Daoy (cell line): ENCODE measurements around the gene ZFAND2A. TPM values are rescaled to one million over a fixed set of nuclear protein-coding genes. Genes with fewer than 3 reads are reported as not detected.
"Not testable (repeated sequence)": the region's sequence is repeated elsewhere in the genome, so short reads cannot be mapped to it uniquely, and the experiment has no call there.

Source experiments
- DNase-seq: peaks from one replicate; pipeline ENCODE4 v3.0.0-alpha.2; 2015; ENCODE audit warnings: low read depth
- total RNA-seq: library from RNA; depleted of rRNA; stranded (reverse); fragments of >200 nt; shearing (Covaris generic); gene quantifications from 2 replicates; pipeline ENCODE4 v1.2.3, GENCODE V29; 2014

The ZFAND2A gene
- total RNA-seq, 1 experiment from 2014 or later, result 51.4 TPM

DNA sequence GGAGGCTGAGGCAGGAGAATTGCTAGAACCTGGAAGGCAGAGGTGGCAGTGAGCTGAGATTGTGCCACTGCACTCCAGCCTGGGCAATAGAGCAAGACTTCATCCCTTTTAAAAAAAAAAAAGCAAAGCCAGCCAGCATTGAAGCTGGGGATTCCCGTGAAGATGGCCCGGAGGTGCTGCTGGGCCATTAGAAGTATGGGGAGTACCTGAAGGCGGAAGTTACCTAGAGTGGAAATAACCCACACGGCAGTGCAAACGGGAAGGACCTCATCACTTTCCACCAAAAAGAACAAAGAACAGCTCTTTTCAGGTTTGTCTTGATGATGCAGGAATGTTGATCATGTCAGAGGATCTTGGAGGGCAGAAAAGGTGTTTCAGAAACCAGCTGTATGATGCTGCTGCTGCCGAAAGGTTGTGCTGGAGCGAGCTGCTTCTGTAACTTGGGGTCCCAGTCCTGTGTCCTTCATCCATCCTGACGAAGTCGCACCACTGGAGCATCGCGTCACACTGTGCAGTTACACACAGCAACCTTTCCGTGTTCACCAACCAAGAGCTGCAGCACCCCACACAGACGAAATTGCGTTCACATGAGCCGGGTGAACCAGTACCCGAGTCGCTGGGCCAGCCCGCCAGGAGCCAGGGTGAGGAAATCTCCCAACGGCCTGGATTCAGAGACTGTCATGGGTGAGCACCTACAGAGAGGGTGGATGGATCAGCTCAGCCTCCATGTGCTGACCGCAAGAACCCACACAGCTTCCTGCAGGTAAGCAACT, 8.2 kb downstream of the ZFAND2A start:
- DNase-seq, result no peak

DNA sequence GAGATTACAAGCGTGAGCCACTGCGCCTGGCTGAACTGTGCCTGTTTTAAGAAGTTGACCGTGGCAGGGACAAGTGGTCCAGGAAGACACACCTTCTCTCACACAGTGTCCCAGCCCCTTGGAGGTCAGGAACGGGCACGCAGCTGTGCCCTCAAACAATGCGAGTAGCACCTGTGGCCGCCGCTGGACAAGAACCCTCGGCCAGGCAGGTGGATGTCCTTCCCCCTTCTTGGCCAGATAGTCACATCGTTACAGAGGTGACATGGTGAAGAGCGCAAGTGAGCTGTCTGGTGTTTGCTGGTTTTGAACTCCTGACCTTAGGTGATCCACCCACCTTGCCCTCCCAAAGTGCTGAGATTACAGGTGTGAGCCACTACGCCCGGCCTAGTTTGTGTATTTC, 8.8 kb downstream of the ZFAND2A start:
- no peak for DNase-seq

DNA sequence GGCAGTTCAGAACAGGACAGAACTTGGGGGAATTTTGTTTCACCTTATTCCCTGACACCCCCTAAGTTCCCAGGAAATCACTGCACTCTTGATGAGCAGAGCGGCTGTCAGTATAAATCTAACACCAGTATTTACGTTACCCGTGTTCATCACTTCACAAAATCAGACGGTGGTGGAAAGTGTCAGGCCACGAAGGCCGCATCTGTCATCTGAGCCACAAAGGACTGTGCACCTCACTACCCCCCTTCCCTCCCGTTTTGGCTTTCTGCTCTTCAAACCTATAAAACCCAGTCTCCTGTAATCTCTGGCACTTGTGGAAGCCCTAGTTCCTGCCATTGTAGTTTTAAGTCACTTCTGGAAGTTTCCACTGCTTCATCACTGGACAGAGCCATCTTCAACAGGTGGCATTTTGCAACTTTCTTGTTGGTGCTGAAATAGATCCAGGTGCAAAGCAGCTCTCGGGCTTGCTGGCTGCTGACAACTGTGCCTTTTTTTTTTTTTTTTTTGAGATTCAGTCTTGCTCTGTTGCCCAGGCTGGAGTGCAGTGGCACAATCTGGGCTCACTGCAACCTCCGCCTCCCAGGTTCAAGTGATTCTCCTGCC, 9.5 kb downstream of the ZFAND2A start:
- no peak for DNase-seq

DNA sequence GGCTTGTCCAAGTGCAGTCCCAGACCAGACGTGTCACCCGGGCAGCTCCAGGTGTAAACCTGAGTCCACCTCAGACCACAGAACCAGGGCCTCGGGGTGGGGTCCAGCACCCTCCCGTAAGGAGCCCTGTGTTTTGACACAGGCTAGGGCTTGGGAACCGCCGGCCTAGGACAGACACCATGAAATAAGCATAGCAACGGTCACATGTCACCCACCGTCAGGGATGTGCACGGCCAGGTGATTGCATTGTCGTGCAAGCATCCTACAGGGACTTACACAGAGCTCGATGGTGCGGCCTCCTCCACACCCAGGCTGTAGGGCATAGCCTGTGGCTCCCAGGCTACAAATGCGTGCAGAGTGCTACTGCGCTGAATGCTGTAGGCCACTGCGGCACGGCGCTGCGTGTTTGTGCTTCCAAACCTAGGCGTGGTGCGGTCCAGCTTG, 10.6 kb downstream of the ZFAND2A start:
- no peak for DNase-seq

DNA sequence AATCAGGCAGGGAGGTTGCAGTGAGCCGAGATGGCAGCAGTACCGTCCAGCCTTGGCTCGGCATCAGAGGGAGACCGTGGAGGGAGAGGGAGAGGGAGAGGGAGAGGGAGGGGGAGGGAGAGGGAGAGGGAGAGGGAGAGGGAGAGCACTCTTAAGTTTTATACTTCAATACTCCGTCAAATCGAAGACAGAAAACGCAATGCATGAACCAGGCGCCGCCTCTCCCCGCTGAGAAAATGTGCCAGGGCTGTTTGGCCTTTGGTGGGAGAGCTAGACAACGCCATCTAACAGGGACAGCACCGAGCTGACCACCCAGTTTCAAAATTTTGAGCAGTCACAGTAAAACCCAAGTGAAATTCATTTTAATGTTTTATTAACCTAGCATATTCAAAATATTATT, 12.1 kb downstream of the ZFAND2A start:
- DNase-seq, result not testable (repeated sequence)

DNA sequence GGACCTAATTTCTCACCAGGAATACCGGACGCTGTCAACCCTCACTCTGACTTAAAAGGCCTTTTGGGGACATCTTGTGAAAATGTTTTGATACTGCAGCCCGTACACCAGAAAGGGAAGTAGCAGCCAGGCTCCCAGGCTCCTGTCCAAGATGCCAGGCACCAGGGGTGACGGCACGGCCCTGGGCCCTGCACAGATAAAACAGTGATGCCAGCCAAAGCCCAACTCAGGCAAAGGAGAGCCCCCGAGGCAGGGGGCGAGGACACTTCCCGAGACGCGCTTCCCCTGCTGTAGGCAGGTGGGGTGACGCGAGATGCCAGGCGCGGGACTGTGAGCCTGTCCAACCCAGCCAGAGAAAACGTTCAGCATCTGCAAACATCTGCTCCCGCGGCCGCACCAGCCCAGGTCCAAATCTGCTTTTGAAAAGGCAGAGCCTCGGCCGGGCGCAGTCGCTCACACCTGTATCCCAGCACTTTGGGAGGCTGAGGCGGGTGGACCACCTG, 15.7 kb downstream of the ZFAND2A start:
- peak; percentile 43 for DNase-seq

DNA sequence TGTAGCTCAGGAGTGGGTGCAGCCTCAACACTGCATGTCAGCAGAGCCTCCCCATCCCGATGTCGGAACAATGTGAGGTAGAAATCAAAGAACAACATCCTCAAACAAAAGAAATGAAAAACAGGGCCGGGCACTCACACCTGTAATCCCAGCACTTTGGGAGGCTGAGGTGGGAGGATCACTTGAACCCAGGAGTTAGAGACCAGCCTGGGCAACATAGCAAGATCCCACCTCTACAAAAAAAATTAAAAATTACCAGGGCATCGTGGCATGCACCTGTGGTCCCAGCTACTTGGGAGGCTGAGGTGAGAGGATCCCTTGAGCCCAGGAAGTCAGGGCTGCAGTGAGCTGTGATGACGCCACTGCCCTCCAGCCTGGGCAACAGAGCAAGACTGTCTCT, 17.0 kb downstream of the ZFAND2A start:
- DNase-seq, result not testable (repeated sequence)

DNA sequence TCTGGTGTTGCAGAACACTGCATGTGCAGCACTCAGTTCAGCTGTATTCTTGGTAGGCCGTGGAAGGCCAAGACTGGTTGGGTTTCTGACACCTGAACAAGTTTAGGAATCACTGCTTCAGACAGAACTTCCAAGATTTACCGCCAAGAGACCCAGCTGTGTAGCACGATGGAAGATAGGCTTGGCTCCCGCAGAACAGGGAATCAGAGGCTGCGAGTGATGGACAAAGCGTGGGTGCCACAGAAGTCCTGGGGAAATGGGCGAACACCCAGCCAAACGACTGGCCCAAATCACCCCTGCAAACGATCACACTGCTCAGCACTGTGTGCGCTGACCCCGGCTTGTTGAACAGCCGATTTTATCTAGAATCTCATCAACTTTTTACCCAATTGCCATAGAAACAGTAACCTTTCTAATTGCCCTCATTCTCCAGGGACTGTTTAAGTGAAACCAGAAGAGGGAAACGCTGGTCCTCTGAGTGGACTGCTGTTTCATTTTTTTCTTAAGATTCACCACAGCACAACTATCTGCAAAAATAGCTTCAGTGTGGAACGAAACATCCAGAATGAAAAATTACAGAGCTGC, 17.9 kb downstream of the ZFAND2A start:
- no peak for DNase-seq

DNA sequence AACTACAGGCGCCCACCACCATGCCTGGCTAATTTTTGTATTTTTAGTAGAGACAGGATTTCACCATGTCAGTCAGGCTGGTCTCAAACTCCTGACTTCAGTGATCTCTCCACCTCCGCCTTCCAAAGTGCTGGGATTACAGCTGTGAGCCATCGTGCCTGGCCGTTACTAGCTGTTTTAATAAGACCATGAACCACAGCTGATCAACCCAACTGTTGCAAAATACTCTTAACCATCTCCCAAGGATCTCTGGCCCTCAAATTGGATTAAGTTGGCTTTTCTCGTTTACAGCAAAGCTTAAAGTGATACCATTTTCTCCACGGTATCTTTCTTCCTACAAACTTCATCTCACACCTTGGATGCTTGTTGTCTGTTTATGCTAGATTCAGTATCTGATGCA, 18.3 kb downstream of the ZFAND2A start:
- no peak for DNase-seq

DNA sequence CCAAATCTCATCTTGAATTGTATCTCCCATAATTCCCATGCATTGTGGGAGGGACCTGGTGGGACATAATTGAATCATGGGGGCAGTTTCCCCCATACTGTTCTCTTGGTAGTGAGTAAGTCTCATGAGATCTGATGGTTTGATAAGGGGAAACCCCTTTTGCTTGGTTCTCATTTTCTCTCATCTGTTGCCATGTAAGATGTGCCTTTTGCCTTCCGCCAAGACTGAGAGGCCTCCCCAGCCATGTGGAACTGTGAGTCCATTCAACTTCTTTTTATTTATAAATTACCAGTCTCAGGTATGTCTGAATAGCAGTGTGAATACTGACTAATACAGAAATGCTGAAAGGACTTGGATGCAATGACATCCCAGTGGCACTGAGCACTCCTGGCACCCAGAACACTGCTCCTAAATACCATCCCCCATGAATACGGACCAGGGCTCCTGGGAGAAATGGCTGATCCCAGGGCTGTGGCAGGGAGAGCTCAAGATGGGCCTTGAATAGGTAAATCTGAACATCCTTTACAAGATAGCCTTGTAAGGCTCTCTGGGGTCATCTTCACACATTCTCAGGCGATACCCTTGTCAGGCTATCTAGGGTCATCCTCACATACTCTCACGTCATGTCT, 19.4 kb downstream of the ZFAND2A start:
- no peak for DNase-seq

DNA sequence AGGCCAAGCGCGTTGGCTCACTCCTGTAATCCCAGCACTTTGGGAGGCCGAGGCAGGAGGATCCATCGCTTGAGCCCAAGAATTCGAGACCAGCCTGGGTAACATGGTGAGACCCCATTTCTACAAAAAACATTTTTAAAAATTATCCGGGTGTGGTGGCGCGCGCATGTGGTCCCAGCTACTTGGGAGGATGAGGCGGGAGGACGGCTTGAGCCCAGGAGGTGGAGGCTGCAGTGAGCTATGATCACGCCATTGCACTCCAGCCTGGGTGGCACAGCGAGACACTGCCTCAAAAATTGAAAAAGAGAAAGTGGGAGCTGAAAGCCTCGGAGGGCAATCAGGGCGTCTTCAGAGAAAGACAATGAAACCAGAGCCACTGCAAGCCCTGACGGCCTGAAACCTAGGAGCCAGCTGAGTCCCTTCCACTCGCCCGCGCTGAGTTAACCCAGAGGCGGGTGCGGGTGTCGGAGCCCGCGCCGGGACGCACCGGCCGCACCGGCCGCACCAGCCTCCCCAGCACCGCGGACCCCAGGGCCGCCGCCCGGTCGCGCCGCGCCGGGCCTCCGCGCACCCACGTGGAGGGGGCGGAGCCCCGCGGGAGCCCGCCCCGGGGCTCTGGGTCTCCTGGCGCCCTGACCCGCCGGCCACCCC, 22.4 kb downstream of the ZFAND2A start:
- no peak for DNase-seq

DNA sequence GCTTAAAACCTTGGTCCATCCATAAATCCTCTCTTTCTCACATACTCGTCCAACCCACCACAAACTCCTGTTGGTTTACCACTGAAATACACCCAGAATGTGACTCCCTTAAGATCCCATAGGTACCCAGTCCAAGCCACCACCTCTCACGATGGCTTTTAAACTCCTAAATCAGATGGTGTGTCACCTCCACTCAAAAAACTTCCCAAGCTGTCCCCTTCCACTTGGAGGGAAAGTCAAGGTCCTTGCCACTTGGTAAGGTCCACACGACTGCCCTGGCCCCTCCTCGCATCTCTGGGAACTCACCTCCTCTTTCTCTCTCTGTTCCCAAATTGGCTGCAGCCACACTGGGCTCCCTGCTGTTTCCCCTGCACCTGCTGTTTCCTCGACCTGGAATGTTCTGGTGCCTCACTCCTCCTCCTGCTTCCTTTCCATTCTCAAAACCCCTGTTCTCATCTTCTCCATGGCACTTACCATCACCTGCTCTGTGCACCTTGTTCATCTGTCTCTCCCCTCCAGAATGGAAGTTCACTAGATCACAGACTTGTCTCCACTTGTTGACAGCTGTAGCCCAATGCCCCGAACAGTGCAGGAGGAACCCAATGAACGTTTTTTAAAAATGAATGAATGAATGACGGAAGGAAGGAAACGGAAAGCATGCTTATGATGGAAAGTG, 23.0 kb downstream of the ZFAND2A start:
- DNase-seq, result no peak

DNA sequence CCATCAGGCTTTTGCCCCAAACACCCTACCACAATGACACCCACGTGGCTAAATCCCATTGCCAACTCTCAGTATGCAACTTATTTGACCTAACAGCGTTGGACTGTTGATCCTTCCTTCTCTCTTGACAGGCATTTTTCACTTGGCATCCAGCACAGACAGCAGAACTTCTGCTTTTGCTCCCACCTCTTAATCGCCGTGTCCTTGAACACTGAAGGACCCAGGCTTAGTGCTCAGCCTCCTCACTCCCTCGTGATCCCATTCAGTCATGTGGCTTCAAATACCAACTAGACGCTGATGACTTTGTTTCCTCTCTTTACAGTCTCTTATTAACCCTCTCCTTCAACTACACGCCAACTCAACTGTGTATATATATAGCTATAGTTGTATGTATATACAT, 25.0 kb downstream of the ZFAND2A start:
- no peak for DNase-seq

DNA sequence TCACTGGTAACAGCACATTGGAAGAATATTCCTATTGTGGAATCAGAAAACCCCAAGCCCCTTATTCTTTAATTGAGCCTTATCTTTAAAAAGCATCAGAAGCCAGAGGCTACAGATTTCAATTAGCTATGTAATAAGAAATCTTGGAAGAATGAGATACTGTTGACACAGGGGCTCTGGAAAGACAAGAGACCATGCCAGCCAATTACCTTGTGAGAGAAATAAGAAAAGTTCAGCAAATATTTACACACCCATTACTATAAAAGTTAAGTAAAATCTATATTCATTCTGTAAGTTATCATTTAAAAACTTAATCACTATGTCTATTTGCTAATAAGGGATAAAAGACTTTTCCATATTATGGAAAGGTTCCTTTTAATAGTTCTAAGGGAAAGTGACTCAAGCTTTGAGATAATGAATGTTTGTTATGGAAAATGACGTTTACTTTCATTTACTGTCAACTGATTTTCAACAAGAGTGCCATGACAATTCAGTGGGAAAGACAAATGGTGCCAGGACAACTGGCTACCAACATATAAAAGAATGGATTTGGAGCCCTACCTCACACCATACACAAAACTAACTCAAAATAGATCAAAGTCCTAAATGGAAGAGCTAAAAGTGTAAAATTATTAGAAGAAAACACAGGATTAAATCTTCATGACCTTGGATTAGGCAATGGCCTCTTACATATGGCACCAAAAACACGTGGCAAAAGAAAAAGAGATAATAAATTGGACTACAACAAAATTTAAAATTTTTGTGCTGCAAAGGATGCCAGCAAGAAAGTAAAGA, 28.3 kb downstream of the ZFAND2A start:
- DNase-seq, result no peak

DNA sequence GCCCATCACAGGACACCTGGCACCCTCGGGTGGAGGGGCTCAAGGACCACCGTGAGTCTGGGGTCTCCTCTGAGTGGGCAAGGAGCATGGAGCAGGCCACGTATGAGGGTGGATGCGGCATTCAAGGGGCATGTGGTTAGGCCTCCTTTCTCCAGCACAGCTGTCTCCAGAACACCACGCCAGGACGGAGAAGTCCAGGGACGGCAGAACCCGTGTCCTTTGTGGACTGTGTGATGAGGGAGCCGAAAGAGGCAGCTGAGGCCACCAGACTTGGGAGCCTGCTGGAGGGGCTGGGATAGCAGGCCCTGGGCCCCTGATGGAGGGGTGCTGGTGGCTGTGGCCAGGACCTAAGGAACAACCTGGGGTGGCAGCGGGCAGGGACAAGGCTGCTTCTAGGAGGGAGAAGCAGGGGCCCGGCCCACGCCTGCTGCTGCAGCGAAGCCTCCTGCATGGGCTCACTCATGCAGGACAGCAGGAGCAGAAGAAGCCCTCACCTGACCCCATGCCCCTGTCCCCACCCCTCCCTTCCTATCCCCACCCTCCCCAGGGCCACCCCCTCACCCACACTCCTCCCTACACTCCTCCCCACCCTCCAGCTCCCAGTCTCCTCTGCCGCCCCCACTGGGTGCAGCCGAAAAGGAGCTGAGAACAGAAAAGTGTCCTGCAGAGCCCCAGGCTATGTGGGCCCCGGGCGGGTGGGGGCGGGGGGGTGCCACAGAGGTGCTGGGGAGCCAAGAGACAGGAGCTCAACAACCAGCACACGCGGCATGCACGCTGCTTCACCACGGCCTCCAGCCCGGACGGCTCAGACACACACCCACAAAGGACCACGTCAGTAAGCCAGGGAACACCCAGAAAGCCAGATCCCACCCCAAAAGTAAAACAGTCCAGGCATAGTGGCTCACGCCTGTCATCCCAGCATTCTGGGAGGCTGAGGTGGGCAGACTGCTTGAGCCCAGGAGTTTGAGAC, 29.7 kb downstream of the ZFAND2A start:
- no peak for DNase-seq

DNA sequence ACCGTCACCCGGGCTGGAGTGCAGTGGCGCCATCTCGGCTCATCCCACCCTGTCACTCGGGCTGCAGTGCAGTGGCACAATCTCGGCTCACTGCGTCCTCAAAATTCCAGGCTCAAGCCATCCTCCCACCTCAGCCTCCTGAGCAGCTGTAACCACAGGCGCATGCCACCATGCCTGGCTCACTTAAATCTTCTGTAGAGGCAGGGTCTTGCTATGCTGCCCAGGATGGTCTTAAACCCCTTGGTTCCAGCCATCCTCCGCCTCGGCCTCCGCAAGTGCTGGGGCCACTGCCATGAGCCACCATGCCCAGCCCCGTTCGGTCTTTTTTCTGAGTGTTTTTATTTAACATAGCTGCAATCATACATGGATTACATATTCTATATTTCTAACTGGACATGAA, 30.6 kb downstream of the ZFAND2A start:
- DNase-seq, result no peak

DNA sequence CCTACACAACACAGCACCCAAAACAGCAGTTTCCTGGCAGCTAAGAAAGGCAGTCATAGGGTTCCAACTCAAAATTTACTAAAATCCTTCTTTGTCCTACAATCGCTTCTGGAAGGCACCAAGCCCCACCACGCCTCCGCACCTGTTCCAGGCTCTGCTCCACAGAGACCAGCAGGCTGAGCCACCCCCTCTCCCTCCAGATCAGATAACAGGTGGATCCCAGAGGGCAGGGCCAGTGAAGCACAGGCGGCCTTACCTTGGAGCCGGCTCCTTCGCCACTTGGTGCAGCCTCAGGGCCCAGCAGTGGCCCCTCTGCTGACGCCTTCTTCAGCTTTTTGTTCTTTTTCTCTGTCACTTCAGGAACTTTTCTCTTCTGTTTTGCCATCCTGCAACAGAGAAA, 33.0 kb downstream of the ZFAND2A start:
- DNase-seq, result no peak

DNA sequence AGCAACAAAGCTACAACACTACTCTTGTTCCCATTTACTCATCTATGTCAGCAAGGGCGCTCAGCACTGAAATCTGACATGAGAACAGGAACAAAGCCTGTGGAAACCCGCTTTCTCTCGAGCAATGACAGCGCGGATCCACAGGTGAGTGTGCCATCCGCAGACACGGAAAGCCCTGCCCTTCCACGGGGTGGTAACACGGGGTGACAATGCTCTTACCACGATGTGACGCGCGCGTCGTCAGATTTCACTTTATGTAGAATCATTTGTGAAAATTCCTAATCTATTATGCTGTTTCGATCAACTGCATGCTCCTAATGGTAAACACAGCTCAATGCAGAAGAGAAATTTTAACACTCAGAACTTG, 34.4 kb downstream of the ZFAND2A start:
- no peak for DNase-seq

DNA sequence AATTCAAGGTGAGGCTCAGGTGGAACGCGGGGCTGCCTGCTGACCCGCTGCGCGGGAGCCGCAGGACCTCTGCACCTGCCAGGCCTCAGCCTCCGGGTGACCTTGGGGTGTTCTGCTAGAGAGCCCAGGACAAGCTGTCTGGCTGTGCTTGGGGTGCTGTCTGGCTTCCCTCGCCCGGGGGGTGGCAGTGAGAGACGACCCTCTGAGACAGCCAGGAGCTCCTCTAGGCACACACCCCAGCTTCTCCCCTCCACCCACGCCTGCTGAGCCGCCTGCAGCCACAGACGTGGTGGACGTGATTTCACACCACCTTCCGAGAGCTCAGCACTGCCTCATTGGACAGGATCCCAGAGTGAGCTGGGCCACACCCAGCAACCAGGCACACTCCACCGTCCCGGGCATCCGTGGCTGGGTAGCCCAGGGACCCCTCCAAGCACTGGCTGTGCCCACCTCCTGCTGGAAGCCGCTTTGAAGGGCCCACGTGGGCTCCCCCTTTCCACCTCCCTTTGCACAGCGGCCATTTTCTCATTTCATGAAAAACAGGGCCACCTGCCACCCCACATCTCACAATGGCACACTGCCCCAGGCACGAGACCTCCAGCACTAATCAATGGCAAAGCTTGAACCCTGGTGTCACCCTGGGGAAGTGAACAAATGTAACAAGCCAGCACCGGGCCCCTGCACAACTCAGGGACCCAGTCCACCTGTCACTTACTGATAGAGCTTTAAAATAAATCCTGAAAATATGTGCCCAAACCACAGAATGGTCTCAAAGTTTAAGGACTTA, 35.0 kb downstream of the ZFAND2A start:
- DNase-seq, result no peak
